Transverse colon (tissue), 4 donors: ENCODE measurements around the gene GHRHR. TPM values are rescaled to one million over a fixed set of nuclear protein-coding genes. Genes with fewer than 3 reads are reported as not detected.

Experiments used
- DNase-seq: peaks from one replicate; pipeline ENCODE4 v3.0.0-alpha.2; 2019
- H3K27ac ChIP-seq, 4 donors: fragments of 200-600 bp; sonication (generic); 2 replicates each; pipeline ENCODE4 v1.5.1; 2016 to 2018; ENCODE audit warnings: inconsistent platforms in 4 of 4
- H3K27me3 ChIP-seq: fragments of 200-600 bp; sonication (generic); 2 replicates; pipeline ENCODE4 v1.5.1; 2017; ENCODE audit warnings: inconsistent platforms
- H3K36me3 ChIP-seq, 4 donors: fragments of 200-600 bp; sonication (generic); 2 replicates each; pipeline ENCODE4 v1.5.1; 2017 to 2019; ENCODE audit warnings: inconsistent platforms in 4 of 4
- H3K4me1 ChIP-seq, 4 donors: fragments of 200-600 bp; sonication (generic); 2 replicates each; pipeline ENCODE4 v1.5.1; 2017 to 2020; ENCODE audit warnings: inconsistent platforms in 4 of 4
- H3K4me3 ChIP-seq, 4 donors: fragments of 200-600 bp; sonication (generic); 1 replicate in 1 of 4; 2 replicates in 3 of 4; pipeline versions ENCODE4 v1.5.1 to v1.6.1; 2017 to 2019; ENCODE audit warnings: inconsistent platforms in 4 of 4
- H3K9me3 ChIP-seq, 2 donors: fragments of 200-600 bp; sonication (generic); 2 replicates each; pipeline ENCODE4 v1.5.1; 2017 to 2019; ENCODE audit warnings: inconsistent platforms in 2 of 2
- EP300 ChIP-seq: sonication (generic); formaldehyde crosslinking; IDR thresholded peaks from one replicate; pipeline ENCODE4 v1.6.1; 2017; ENCODE audit warnings: antibody characterized with exemption, low read depth
- POLR2A ChIP-seq: fragments of 450-650 bp; IDR thresholded peaks from one replicate; pipeline ENCODE4 v1.6.1; 2016; ENCODE audit warnings: antibody characterized with exemption, mild to moderate bottlenecking, moderate library complexity
- POLR2AphosphoS5 ChIP-seq, 3 donors: sonication (generic); formaldehyde crosslinking; IDR thresholded peaks; one replicate each; pipeline ENCODE4 v1.6.1; 2016; ENCODE audit warnings: antibody characterized with exemption in 3 of 3
- WGBS, 2 donors: methylation state at CpG; one replicate each; pipeline ENCODE4 v1.1.5; 2018; ENCODE audit warnings: low coverage in 1 of 2; 5-methylcytosine and 5-hydroxymethylcytosine counted together
- in situ Hi-C, 4 donors: fragments of 200-750 bp; cut with MboI; loops; one replicate each; pipeline versions ENCODE4 v1.15.0 to v1.15.1; 2017; ENCODE audit warnings: low sequenced_read_pairs in 3 of 4, low pct_ligation_motif_present in 1 of 4, low pct_unique_long_range_greater_than_20kb in 1 of 4
- intact Hi-C: fragments of 100-400 bp; cut with DNase I; formaldehyde crosslinking; loops from one replicate; pipeline ENCODE4 v1.15.1; 2023; ENCODE audit warnings: low total_unique reads
- total RNA-seq, 4 donors: library from RNA; depleted of rRNA; stranded (reverse); fragments of >200 nt; gene quantifications; one replicate each; pipeline ENCODE4 v1.1.0, GENCODE V29; 2016
- TF ChIP-seq, protein P1 (sequence below), 5 experiments: fragments of 200-600 bp in 3 of 5; fragments of 450-650 bp in 2 of 5; sonication (generic) in 3 of 5; IDR thresholded peaks; 1 replicate in 2 of 5; 2 replicates in 3 of 5; pipeline ENCODE4 v1.5.1; 2016 to 2017; ENCODE audit warnings: antibody characterized with exemption in 5 of 5, inconsistent platforms in 3 of 5, mild to moderate bottlenecking in 2 of 5, moderate library complexity in 1 of 5

GHRHR gene
- total RNA-seq, 4 donors from 2014 or later = not detected

DNA sequence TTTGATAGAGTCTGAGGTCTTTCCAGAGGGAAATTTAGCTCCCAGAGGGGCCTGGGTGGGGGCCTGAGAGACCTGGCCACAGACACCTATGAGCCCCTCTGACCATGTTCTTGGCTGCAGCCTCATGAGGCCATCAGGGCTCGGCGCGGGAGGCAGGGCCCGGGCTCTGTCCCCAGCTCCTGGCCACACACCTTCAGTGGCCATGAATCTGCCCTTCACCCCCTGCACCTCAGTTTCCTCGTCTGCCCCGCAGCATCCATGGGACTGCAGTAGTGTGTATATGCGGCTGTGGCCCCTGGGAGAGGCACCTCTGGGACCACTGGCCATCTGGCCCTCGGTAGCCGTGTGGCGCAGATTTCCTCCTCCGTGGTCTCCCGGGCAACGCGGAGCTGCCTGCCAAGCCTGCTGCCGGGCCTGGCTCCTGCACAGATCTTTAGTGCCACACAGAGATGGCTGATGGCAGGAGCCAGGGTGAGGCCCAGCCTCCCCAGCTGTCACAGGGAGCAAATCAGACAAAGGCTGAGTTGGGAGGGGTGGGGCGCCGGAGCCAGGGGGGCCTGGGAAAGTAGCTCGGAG, 64.8 kb downstream of the GHRHR start:
- H3K9me3 ChIP-seq = no peaks in the 10 kb centered on the region
- WGBS, 2 donors = 96% methylated on average over 12 of the region's 18 CpGs; no CpG with 5 or more reads in 1 of the 2 donors
- in situ Hi-C loops = no loop called here
- no peak overlapping the region for H3K27ac ChIP-seq
- TF ChIP-seq POLR2A = no peak
- TF ChIP-seq, protein P1, sequence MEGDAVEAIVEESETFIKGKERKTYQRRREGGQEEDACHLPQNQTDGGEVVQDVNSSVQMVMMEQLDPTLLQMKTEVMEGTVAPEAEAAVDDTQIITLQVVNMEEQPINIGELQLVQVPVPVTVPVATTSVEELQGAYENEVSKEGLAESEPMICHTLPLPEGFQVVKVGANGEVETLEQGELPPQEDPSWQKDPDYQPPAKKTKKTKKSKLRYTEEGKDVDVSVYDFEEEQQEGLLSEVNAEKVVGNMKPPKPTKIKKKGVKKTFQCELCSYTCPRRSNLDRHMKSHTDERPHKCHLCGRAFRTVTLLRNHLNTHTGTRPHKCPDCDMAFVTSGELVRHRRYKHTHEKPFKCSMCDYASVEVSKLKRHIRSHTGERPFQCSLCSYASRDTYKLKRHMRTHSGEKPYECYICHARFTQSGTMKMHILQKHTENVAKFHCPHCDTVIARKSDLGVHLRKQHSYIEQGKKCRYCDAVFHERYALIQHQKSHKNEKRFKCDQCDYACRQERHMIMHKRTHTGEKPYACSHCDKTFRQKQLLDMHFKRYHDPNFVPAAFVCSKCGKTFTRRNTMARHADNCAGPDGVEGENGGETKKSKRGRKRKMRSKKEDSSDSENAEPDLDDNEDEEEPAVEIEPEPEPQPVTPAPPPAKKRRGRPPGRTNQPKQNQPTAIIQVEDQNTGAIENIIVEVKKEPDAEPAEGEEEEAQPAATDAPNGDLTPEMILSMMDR (IDR thresholded peaks at IDR 0.05) = no peak
- no peak for TF ChIP-seq POLR2AphosphoS5 (IDR thresholded peaks at IDR 0.05)
- no peak for TF ChIP-seq EP300
- H3K4me1 ChIP-seq = peaks cover 0 to 7% (median 0%) of the 10 kb centered on the region in 4 donors
- no peak overlapping the region for H3K4me3 ChIP-seq
- intact Hi-C loops = no loop called here
- H3K27me3 ChIP-seq = no peaks in the 10 kb centered on the region
- no peak for DNase-seq
- no peaks in the 10 kb centered on the region for H3K36me3 ChIP-seq

Other genes with a start within 250 kb of the GHRHR start
- gene INMT, start 211.8 kb upstream of the GHRHR start, total RNA-seq = 10 to 100 TPM in 1 of 4 donors, 1 to 10 TPM in 3; 3.8 to 15.5 (median 8.7) TPM
- 10 to 100 TPM in 1 of 4 donors, 1 to 10 TPM in 3; 4.6 to 14.1 (median 6.8) TPM for gene MINDY4, start 192.5 kb upstream of the GHRHR start, total RNA-seq
- gene AQP1, start 52.1 kb upstream of the GHRHR start, total RNA-seq = 10 to 100 TPM; 21.3 to 98.3 (median 28.4) TPM
- gene ADCYAP1R1, start 88.4 kb downstream of the GHRHR start, total RNA-seq = 1 to 10 TPM; 1.9 to 7.4 (median 3.4) TPM